Measurements from ENCODE around the gene LYPD6B. TPM values are rescaled to one million over a fixed set of nuclear protein-coding genes. Genes with fewer than 3 reads are reported as not detected.
A peak's percentile ranks its signal among the peaks of the same experiment; 100 is the strongest.

Gene LYPD6B
- total RNA-seq, 2 donors from 2014 or later, result 12.6 to 14.5 TPM

DNA sequence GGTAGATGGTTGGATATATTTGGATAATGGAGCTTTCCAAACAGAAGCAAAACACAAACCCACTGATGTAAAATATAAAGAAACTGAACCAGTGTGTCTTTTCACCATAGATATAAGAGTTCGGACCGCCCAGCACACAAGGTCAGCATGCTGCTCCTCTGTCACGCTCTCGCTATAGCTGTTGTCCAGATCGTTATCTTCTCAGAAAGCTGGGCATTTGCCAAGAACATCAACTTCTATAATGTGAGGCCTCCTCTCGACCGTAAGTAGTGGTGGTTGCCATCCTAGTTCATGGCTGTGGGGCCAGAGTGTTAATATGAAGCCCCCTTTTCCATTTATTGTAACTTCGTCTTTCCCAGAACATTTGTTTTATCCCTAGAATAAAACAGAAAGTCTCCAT, 166.6 kb downstream of the LYPD6B start:
- Mint-ChIP-seq H3K4me1 (peaks cover 26% of the 10 kb centered on the region), H3K36me3 (ENCODE audit: low read depth) (no peaks in the 10 kb centered on the region), H3K9me3 (no peaks in the 10 kb centered on the region), H3K27ac (no peak overlapping the region), H3K27me3 (ENCODE audit: insufficient read depth) (peaks cover 37% of the 10 kb centered on the region), H3K4me3 (no peak overlapping the region)
- Histone ChIP-seq H3K4me1 (ENCODE audit: control insufficient read depth, insufficient read depth, low read length) (peaks cover 9% of the 10 kb centered on the region), H3K9me3 (ENCODE audit: control insufficient read depth, low read length) (no peaks in the 10 kb centered on the region), H3K36me3 (ENCODE audit: control insufficient read depth, insufficient read depth, low read length) (no peaks in the 10 kb centered on the region), H3K4me3 (ENCODE audit: low read length) (no peak overlapping the region), H3K27me3 (ENCODE audit: control insufficient read depth, insufficient read depth, low read length, poor library complexity, severe bottlenecking) (peaks cover 75% of the 10 kb centered on the region), H3K9ac (ENCODE audit: extremely low read depth, low read length, poor library complexity, severe bottlenecking) (no peak overlapping the region), H3K27ac (ENCODE audit: low read depth, low read length) (no peak overlapping the region)
- 96 to 100% methylated on average over 3 to 8 of the region's 8 CpGs for WGBS, 2 experiments (ENCODE audit: insufficient coverage in 1 of 2, insufficient read length in 1 of 2)
- TF ChIP-seq, protein P1, sequence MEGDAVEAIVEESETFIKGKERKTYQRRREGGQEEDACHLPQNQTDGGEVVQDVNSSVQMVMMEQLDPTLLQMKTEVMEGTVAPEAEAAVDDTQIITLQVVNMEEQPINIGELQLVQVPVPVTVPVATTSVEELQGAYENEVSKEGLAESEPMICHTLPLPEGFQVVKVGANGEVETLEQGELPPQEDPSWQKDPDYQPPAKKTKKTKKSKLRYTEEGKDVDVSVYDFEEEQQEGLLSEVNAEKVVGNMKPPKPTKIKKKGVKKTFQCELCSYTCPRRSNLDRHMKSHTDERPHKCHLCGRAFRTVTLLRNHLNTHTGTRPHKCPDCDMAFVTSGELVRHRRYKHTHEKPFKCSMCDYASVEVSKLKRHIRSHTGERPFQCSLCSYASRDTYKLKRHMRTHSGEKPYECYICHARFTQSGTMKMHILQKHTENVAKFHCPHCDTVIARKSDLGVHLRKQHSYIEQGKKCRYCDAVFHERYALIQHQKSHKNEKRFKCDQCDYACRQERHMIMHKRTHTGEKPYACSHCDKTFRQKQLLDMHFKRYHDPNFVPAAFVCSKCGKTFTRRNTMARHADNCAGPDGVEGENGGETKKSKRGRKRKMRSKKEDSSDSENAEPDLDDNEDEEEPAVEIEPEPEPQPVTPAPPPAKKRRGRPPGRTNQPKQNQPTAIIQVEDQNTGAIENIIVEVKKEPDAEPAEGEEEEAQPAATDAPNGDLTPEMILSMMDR (conservative IDR thresholded peaks at IDR 0.05), result no peak
- DNase-seq, result no peak

- no peak for DNase-seq
- Histone ChIP-seq H3K27ac (ENCODE audit: low read depth, low read length) (no peak overlapping the region), H3K4me1 (ENCODE audit: control insufficient read depth, insufficient read depth, low read length) (peaks cover 35% of the 10 kb centered on the region), H3K9ac (ENCODE audit: extremely low read depth, low read length, poor library complexity, severe bottlenecking) (no peak overlapping the region), H3K27me3 (ENCODE audit: control insufficient read depth, insufficient read depth, low read length, poor library complexity, severe bottlenecking) (peaks cover 11% of the 10 kb centered on the region), H3K9me3 (ENCODE audit: control insufficient read depth, low read length) (no peaks in the 10 kb centered on the region), H3K36me3 (ENCODE audit: control insufficient read depth, insufficient read depth, low read length) (no peaks in the 10 kb centered on the region), H3K4me3 (ENCODE audit: low read length) (peak overlapping the region; percentile 22)
- H3K27ac Mint-ChIP-seq, result no peak overlapping the region
- peaks cover 2% of the 10 kb centered on the region for H3K9me3 Mint-ChIP-seq
- H3K36me3 Mint-ChIP-seq (ENCODE audit: low read depth), result peaks cover 11% of the 10 kb centered on the region
- no peak overlapping the region for H3K4me3 Mint-ChIP-seq
- TF ChIP-seq, protein P1 (conservative IDR thresholded peaks at IDR 0.05), result no peak
- peaks cover 68% of the 10 kb centered on the region for H3K4me1 Mint-ChIP-seq
- 69 to 96% methylated on average over 3 to 4 of the region's 4 CpGs for WGBS, 2 experiments (ENCODE audit: insufficient coverage in 1 of 2, insufficient read length in 1 of 2)
- H3K27me3 Mint-ChIP-seq (ENCODE audit: insufficient read depth), result peaks cover 12% of the 10 kb centered on the region
These were observed 175.4 kb downstream of the LYPD6B start for GRCh38 chr2:149213764-149214493.

DNA sequence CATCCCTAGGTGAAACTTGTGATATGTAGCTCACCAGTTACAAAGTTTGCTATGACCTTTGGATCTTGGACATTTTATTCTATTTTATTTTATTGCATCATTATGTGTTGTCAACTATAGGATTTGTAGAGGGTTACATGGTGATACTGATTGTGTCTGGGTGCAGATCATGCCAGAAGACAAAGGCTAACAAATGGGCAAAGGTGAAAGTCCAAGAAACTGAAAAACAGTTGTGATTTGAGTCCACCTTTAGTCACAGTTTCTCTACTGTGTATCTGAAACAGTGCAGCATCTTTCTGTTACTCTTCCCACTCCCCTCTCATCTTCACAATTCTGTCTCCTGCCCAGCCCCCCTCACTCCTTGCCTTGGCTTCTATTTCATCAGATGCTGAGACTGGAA, 180.0 kb downstream of the LYPD6B start:
- H3K9me3 ChIP-seq (ENCODE audit: control insufficient read depth, low read length), result no peaks in the 10 kb centered on the region
- DNase-seq, result no peak

More for the DNA sequence above, 180.0 kb downstream of the LYPD6B start:
- TF ChIP-seq, protein P1 (conservative IDR thresholded peaks at IDR 0.05), result no peak
- H3K9ac ChIP-seq (ENCODE audit: extremely low read depth, low read length, poor library complexity, severe bottlenecking), result no peak overlapping the region
- H3K36me3 Mint-ChIP-seq (ENCODE audit: low read depth), result no peaks in the 10 kb centered on the region
- H3K9me3 Mint-ChIP-seq, result peaks cover 3% of the 10 kb centered on the region
- H3K27me3 Mint-ChIP-seq (ENCODE audit: insufficient read depth), result peaks cover 5% of the 10 kb centered on the region
- peaks cover 73% of the 10 kb centered on the region for H3K4me1 Mint-ChIP-seq
- no peak overlapping the region for H3K4me3 Mint-ChIP-seq
- H3K4me3 ChIP-seq (ENCODE audit: low read length), result no peak overlapping the region
- H3K4me1 ChIP-seq (ENCODE audit: control insufficient read depth, insufficient read depth, low read length), result peaks cover 33% of the 10 kb centered on the region
- H3K36me3 ChIP-seq (ENCODE audit: control insufficient read depth, insufficient read depth, low read length), result no peaks in the 10 kb centered on the region
- H3K27ac ChIP-seq (ENCODE audit: low read depth, low read length), result no peak overlapping the region
- H3K27me3 ChIP-seq (ENCODE audit: control insufficient read depth, insufficient read depth, low read length, poor library complexity, severe bottlenecking), result no peaks in the 10 kb centered on the region
- H3K27ac Mint-ChIP-seq, result no peak overlapping the region
